HuH-7 (cell line): Measurements from ENCODE around the gene DGAT2.

Experiments
- DNase-seq: peaks from one replicate; pipeline ENCODE4 v3.0.0; 2011; ENCODE audit warnings: low spot score

DGAT2 gene

DNA sequence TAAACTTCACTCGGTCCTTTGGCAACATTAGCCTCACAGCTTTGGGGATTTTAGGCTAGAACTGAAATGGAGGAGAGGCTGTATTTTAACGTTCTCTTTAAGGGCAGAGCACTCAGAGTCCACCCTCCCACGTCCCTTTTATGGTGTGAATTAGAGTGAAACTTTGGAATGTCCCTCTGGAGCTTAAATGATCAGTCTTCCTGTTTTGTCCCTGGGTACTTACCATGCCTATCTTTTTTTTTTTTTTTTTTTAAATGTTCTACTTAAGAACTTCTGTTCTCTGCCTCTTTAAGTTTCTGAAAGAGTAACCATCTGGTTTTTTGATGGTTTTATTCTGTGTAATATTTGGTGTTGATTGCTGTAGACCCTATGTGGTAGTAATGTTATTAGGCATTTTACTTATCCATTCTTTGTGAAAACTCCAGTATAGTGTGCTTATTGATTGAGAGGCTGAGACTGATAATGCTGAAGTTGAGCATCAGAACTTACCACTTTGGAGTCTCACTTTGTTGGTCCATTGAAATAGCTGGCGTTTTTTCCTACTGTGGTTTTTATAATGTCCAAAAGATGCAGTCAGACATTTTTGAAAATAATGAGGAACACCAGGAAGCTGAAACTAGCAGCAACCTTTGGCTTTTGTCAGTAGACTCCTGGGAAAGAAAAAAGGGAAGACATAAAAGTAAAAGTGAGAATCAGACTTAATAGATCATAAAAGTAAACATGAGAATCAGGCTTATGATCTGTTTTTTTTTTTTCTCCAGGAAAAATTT, 58.1 kb downstream of the DGAT2 start:
- DNase-seq = no peak

DNA sequence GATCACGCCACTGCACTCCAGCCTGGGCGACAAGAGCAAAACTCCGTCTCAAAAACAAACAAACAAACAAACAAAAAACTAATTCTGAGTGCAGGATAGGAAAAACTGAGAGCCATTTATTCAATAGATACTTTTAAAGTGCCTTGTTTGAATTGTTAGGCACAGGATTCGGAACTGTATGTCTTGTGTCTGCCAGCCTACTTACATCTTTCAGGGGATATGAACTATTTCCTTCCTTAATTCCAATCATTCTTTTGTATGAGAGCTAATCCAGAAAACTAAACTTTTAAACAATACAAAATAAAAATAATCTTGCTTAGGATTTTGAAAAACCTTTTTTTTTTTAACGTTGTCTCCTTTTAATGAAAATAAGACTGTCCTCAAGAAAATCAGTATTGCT, 59.0 kb downstream of the DGAT2 start:
- DNase-seq = no peak

DNA sequence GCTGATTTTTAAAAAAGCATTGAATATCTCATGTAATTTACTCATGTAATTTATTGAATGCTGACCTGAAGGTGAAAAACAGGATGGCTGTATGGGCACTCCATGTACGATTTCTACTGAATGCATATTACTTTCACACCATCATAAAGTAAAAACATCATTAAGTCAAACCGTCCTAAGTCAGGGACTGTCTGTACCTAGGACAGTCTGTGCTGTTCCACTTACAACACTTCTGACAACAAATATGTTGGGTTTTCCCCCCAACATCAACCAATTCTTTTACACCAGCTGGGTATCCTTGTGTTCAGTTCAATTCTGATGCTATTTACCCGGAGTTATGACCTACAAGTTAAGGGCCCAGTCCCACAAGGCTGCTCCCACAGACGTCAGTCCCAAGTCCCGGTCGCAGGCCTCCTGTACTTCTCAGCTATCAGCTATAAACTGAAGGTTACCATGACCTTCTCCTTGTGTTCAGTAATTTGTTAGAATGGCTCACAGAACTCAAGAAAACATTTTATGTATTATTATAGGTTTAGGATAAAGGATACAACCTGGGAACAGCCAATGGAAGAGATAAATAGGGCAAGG, 63.4 kb downstream of the DGAT2 start:
- DNase-seq = no peak

DNA sequence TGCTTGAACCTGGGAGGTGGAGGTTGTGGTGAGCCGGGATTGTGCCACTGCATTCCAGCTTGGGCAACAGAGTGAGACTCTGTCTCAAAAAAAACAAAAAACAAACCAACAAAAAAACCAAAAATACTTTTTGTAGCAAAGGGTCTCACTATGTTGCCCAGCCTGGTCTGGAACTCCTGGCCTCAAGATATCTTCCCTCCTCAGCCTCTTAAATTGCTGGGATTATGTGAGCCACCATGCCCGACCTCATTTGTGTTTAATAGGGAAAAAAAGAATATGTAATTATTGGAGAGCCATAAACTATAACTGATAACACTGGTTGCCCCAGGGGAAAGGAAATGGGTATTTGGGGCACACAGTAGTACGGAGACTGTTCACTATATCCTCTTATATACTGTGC, 66.2 kb downstream of the DGAT2 start:
- DNase-seq = no peak

DNA sequence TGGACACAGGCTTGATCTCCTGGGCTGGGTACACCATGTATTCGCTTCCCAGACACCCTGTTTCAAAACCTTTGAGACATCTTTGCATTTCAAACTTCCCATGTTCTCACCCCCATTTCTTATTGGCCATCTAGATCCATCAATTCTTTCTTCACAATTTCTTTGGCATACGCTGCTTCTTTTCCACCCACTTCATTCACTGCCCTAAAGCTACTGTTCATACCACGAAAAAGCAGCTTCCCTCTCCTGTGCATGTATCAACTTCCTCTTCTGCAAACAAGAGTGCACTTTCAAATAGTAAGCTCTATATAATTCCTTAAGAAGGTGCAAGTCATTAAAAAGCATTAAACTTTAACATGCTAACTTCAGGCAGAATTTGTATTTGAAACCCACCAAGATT, 67.8 kb downstream of the DGAT2 start:
- no peak for DNase-seq

GRCh38 chr11:75839851-75840250, 71.3 kb downstream of the DGAT2 start:
- DNase-seq = no peak

DNA sequence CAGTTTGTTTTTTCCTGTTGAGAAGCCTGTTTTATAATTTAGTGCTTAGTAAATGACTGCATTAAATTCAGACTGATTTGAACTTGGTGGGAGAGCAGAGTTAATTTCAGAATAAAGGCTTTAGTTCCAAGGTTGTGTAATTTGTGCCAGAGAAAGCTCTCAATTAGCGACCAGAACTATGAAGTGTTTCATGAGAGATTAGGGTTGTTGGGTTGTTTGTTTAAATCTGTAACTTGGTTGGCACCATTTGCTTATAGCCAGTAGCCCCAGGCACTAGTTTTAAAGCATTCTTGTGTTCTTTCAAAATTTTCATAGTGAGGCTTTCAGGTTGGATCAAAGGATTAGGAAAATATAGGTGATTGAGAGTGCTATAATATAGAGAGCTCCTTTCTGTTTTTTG, 71.9 kb downstream of the DGAT2 start:
- DNase-seq = no peak

DNA sequence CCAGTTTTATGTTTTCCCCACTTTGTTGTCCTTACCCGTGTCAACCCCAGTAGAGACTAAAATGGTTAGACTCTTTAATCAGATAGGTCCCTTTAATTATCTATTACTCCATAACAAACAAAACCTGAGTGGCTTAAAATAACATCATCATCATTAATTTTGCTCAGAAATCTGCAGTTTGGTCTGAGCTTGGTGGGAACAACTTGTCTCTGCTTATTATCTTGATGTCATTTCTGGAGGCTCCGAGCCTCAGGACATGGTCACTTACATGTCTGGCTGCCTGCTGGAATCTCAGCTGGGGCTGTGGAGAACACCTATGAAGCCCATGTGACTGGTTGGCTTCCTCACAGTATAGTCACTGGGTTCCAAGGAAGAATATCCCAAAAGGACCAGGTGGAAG, 73.2 kb downstream of the DGAT2 start:
- no peak for DNase-seq

GRCh38 chr11:75845324-75845723, 76.7 kb downstream of the DGAT2 start:
- DNase-seq = no peak

- DNase-seq = no peak
These were observed 81.3 kb downstream of the DGAT2 start for GRCh38 chr11:75849894-75850293.

DNA sequence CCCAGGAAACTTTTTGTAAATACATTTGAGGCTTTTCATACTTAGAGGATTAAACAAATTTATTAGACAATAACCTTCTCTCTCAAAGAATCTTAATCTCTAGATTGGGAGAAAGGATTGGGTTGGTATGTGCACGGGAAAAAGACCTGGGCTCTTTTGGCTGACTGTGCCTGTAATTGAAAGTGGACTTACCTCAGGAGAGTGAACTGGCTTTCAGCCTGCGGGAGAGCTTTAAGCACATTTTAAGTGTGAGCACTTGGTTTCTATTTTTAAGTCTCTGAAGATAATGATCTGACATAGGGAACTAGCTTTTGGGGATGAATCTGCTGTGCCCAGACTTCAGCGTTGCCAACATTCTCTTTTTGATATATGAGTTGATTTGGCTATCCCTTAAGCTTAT, 82.2 kb downstream of the DGAT2 start:
- DNase-seq = no peak
